Iris pigment epithelial cell (primary cell): ENCODE results near the gene ZNF79.
"Not testable (repeated sequence)": the region's sequence is repeated elsewhere in the genome, so short reads cannot be mapped to it uniquely, and the experiment has no call there.

ENCODE experiments used
- DNase-seq: peaks from one replicate; pipeline ENCODE4 v3.0.0-alpha.2; 2011; ENCODE audit warnings: low read depth

ZNF79 gene

DNA sequence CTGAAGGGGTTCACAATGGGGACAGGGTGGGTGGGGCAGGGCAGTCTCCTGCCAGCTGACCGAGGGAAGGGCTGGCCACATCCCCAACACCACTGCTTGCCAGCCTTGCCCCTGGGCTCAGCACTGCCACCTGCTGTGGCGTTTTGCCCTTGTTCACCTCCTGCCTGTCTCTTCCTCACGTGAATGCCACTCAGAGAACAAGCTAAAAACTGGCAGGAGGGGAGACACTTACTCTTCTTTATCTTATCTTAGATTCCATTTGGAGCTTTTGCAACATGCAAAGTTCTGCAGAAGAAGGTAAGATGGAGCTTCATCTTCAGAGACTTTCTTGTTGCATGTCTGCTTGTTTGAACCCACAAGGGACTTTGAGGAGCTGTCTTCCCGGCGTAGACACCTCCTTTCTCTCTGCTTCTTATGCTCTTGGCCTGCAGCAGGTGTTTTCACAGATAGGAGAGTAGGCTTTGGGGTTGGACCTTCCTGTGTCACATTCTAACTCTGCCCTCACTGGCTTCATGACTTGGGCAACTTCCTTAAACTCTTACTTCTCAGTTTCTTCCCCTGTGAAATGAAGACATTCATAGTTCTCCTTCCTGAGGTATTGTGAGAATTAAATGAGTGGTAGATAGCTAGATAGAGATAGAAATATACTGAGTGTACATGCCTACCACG, 31.3 kb downstream of the ZNF79 start:
- no peak for DNase-seq

DNA sequence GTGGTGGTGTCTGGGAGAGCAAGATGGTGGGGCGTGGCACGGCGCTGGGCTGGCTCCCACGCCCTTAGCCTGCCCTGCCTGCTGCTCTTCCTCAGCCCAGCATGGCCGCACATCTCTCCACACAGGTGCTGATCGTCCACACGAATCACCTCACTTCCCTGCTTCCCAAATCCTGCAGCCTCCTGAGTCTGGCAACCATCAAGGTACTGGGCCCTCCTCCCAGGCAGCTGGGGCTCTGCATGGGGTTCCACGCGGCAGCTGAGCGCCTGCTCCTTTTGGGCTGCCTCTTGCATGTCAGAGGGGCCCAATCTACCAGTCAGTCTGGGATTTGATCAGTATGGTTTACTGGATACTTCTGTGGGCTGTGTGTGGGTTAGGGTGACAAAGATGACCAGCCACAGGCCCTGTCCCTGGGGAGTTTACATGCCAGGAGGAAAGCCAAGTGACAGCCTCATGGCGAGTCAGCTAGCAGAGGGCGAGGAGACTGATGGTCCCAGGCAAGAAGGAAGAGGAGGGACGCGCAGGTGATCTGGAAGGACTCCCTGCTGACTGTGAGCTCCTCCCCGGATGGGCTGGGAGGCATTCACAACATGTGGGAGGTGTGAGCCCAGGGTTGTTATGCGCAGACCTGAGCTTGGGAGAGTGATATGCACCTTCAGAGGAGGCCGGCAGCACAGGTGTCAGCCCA, 33.2 kb downstream of the ZNF79 start:
- no peak for DNase-seq

- no peak for DNase-seq
Measured at GRCh38 chr9:127458921-127459320, 34.7 kb downstream of the ZNF79 start.

DNA sequence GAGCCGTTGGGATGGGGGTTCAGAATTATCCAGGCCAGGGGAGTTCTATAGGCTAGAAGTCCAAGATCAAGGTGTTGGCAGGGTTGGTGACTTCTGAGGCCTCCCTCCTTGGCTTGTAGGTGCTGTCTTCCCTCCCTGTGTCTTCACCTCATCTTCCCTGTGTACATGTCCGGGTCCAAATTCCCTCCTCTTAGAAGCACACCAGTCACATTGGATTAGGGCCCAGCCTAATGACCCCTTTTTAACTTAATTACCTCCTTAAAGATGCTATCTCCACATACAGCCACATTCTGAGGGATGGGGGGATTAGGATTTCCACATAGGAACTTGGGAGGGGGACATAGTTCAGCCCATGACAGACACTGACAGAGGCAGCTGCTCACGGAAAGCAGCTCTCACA, 39.2 kb downstream of the ZNF79 start:
- DNase-seq: no peak

DNA sequence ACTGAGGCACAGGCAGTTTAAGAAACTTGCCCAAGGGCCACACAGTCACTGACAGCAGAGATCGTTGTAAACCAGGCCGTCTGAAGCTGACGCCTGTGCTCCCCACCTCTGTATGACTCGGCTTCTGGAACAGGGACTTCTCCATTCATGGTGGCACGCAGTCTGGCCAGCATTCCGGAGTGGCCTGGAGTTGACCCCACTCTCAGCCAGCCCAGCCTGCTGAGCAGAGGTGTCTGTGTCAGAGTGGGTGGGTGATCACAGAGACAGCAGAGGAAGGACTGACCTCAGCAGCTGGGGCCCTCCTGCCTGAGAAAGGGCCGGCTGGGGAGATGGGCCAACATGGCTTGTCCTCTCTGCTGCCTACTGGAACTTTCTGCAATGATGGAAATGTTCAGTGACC, 39.7 kb downstream of the ZNF79 start:
- DNase-seq: peak; percentile 78

DNA sequence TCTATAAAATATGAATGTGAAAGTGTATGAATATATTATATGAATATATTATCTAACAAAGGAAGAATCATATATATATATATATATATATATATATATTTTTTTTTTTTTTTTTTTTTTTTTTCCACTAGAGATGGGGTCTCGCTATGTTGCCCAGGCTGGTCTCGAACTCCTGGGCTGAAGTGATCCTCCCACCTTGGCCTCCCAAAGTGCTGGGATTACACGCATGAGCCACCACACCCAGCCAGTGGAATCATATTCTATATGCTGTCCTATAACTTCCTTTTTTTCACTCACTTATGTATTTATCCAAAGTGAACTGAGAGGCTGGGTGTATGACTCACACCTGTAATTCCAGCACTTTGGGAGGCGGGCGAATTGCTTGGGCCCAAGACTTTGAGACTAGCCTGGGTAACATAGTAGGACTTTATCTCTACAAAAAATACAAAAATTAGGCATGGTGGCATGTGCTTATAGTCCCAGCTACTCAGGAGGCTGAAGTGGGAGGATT, 42.3 kb downstream of the ZNF79 start:
- DNase-seq: not testable (repeated sequence)

GRCh38 chr9:127467621-127468020, 43.4 kb downstream of the ZNF79 start:
- no peak for DNase-seq

DNA sequence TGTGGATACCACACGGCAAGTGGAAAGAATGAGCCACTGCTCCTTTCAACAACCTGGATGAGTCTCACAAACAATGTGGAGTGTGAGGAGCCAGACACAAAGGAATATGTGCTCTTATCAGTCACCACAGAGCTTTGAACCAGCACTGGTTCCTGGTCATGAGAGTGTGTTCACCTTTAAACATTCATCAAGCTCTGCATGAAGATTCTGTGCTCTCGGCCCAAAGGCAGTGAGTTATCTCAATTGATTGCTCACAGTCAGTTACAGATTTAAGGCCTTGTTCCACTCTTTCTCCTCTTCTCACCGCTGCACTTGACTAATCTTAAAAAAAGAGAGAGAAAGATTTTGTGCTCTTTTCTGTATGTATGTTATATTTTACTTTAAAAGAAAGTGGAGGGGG, 46.5 kb downstream of the ZNF79 start:
- DNase-seq: no peak

- no peak for DNase-seq
Measured at GRCh38 chr9:127473501-127473900, 49.3 kb downstream of the ZNF79 start.

- DNase-seq: no peak
Measured at GRCh38 chr9:127473932-127474331, 49.8 kb downstream of the ZNF79 start.

GRCh38 chr9:127474592-127474991, 50.4 kb downstream of the ZNF79 start:
- DNase-seq: no peak

- no peak for DNase-seq
Measured at GRCh38 chr9:127479507-127480081, 55.4 kb downstream of the ZNF79 start.

DNA sequence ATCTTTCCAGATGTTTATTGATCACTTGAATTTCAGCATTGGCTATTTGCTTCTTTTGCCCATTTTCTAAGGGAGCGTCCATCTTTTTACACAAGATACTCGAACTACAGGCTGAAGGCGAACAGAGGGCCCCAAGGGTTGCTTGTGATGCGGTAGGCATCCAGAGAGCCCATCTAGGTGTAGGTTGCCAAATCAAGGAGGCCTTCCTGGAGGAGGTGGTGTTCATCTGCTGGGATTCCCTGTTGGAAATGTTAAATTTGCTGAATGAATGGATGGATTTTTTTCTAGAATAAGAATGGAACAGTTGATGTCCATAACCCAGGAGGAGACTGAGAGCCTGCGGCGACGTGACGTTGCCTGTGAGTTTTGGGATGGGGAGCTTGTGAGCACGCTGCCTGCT, 58.5 kb downstream of the ZNF79 start:
- no peak for DNase-seq

DNA sequence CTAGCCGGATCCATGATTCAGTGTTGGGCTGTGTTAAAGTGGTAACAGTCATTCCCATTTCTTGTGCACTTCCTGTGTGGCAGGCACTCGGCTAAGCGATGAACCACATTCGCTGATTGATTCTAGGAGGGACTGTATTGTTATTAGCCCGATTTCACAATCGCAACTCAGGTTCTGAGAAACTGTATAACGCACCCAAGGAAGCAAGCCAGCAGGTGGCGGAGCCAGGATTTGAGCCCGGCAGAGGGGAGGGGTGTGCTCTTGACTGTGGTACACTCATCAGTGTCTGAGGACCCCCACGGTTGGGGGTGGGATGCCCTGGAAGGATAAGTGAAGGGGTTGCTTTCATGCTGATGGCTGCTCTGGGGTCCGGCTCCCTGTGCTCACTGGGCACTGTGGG, 61.8 kb downstream of the ZNF79 start:
- no peak for DNase-seq

DNA sequence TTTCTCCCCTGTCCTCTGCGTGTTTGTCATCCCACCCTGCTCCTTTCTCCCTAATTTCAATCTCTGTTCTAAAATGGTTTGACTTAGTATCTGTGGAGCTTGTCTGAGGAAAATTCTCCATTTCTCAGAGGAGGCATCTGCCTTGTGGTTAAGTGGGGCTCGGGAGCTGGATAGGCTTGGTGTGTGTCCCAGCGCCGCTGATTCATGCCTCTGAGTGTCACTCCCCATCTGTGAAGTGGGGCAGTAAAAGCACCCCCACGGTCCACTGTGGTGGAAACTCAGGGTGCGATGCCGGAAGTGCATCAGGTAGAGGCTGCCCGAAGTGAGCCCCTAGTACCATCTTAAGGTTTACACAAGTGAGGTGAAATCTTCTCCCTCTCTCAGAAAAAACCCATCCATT, 64.8 kb downstream of the ZNF79 start:
- DNase-seq: no peak

DNA sequence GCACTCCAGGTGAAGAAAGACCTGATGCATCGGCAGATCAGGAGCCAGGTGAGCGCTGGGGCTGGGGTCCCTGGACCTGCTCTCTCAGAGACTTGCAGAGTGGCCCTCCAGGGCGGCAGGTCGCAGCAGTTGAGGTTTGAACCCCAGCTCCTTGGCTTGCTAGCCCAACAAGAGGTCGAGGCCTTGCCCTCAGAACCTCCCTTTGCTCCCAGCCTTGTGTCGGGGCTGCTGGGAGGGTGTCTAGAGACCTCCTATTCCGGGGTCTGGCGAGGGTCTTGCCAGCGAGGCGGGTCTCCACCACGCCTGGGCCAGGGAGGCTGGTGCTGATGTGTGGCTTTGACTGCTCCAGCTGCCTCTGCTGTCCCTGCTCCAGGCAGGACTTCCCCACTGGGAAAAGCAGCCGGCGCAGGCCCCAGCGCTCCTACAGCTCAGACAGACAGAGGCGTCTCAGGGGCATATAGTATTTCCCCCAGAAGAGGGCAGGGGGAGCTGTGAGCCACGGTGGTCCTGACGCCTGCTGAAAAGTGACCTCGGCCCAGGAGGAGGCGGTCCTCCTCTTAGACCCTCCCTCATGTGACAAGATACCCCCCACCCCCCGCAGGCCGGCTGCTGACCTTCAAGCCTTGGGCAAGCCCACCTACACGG, 65.4 kb downstream of the ZNF79 start:
- DNase-seq: no peak

GRCh38 chr9:127490535-127491230, 66.5 kb downstream of the ZNF79 start:
- DNase-seq: no peak

DNA sequence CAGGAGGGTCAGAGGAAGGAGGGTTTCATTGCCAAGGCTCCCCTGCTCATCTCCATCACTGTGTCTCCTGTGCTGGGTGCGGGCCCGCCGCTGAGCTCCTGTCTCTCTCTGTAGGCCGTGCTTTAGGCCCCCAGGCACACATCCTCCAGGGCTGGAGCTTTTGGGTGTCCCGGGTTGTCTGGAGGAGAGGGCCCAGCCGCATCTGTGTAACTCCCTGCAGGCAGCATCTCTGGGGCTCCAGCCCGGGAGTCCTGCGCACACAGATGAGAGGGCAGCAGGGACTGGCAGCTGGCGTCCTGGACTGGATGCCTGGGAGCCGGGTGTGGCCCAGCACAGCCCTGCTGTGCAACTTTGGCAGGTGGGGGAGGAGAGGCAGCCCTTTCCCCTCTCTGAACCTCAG, 67.3 kb downstream of the ZNF79 start:
- DNase-seq: no peak

GRCh38 chr9:127492616-127493015, 68.4 kb downstream of the ZNF79 start:
- DNase-seq: no peak

GRCh38 chr9:127493592-127494303, 69.6 kb downstream of the ZNF79 start:
- DNase-seq: no peak

- DNase-seq: no peak
Measured at GRCh38 chr9:127494304-127494702, 70.1 kb downstream of the ZNF79 start.
